Gastroesophageal sphincter (tissue), 4 donors: ENCODE results near the gene ZNF836. TPM values are rescaled to one million over a fixed set of nuclear protein-coding genes. Genes with fewer than 3 reads are reported as not detected.
"Not testable (repeated sequence)": the region's sequence is repeated elsewhere in the genome, so short reads cannot be mapped to it uniquely, and the experiment has no call there.

Experiments
- ATAC-seq: fragments of 150-250 bp; one replicate; pipeline ENCODE4 v1.9.1; 2016; ENCODE audit warnings: mild to moderate bottlenecking, moderate library complexity
- H3K27ac ChIP-seq, 4 donors: fragments of 200-600 bp; sonication (generic) in 3 of 4; 1 replicate in 3 of 4; 2 replicates in 1 of 4; pipeline ENCODE4 v1.5.1; 2016 to 2019
- H3K27me3 ChIP-seq: fragments of 200-600 bp; sonication (generic); one replicate; pipeline ENCODE4 v1.5.1; 2019
- H3K36me3 ChIP-seq, 2 donors: fragments of 200-600 bp; sonication (generic); one replicate each; pipeline ENCODE4 v1.5.1; 2019; ENCODE audit warnings: control low read depth in 1 of 2
- H3K4me1 ChIP-seq, 3 donors: fragments of 200-600 bp; sonication (generic); 1 replicate in 2 of 3; 2 replicates in 1 of 3; pipeline ENCODE4 v1.5.1; 2016 to 2019; ENCODE audit warnings: control low read depth in 2 of 3
- H3K4me3 ChIP-seq, 2 donors: fragments of 200-600 bp; sonication (generic); one replicate each; pipeline ENCODE4 v1.5.1; 2019; ENCODE audit warnings: mild to moderate bottlenecking in 1 of 2, moderate library complexity in 1 of 2
- H3K9me3 ChIP-seq, 3 donors: fragments of 200-600 bp; sonication (generic); one replicate each; pipeline ENCODE4 v1.5.1; 2017 to 2019; ENCODE audit warnings: control low read depth in 2 of 3
- CTCF ChIP-seq, 4 experiments: fragments of 200-600 bp in 2 of 4; fragments of 450-650 bp in 2 of 4; sonication (generic) in 1 of 4; IDR thresholded peaks; one replicate each; pipeline ENCODE4 v1.5.1; 2017 to 2019; ENCODE audit warnings: antibody characterized with exemption in 4 of 4, mild to moderate bottlenecking in 2 of 4, moderate library complexity in 2 of 4
- EP300 ChIP-seq: sonication (generic); formaldehyde crosslinking; IDR thresholded peaks from one replicate; pipeline ENCODE4 v1.6.1; 2017; ENCODE audit warnings: antibody characterized with exemption, mild to moderate bottlenecking
- POLR2A ChIP-seq, 2 donors: fragments of 450-650 bp; IDR thresholded peaks; one replicate each; pipeline ENCODE4 v1.6.1; 2017; ENCODE audit warnings: antibody characterized with exemption in 2 of 2, mild to moderate bottlenecking in 2 of 2, moderate library complexity in 1 of 2
- POLR2AphosphoS5 ChIP-seq: sonication (generic); formaldehyde crosslinking; IDR thresholded peaks from one replicate; pipeline ENCODE4 v1.6.1; 2017; ENCODE audit warnings: antibody characterized with exemption
- WGBS, 2 donors: methylation state at CpG; one replicate each; pipeline ENCODE4 v1.1.5; 2018; ENCODE audit warnings: low coverage in 1 of 2; 5-methylcytosine and 5-hydroxymethylcytosine counted together
- total RNA-seq, 4 donors: library from RNA; depleted of rRNA; stranded (reverse); fragments of >200 nt; gene quantifications; one replicate each; pipeline ENCODE4 v1.1.0, GENCODE V29; 2016

ZNF836 gene
- total RNA-seq, 4 donors from 2014 or later: 5.7 to 27.9 (median 12.6) TPM

- H3K27me3 ChIP-seq: no peaks in the 10 kb centered on the region
- H3K27ac ChIP-seq: no peak overlapping the region
- 86 to 89% methylated on average over 1 to 4 of the region's 5 CpGs for WGBS, 2 donors
- no peak for TF ChIP-seq EP300
- no peak for TF ChIP-seq POLR2AphosphoS5
- TF ChIP-seq POLR2A (IDR thresholded peaks at IDR 0.05): no peak
- TF ChIP-seq CTCF (IDR thresholded peaks at IDR 0.05): no peak
- peaks cover 0 to 7% (median 0%) of the 10 kb centered on the region in 3 donors for H3K4me1 ChIP-seq
- H3K36me3 ChIP-seq: peaks cover 0 to 100% of the 10 kb centered on the region in 2 donors
- ATAC-seq: no peak
- H3K9me3 ChIP-seq: no peaks in the 10 kb centered on the region
- H3K4me3 ChIP-seq: no peak overlapping the region
These were observed 42.8 kb upstream of the ZNF836 start for GRCh38 chr19:52214241-52214640.

- ATAC-seq: no peak
- no peaks in the 10 kb centered on the region for H3K27me3 ChIP-seq
- H3K4me3 ChIP-seq: no peak overlapping the region
- H3K9me3 ChIP-seq: no peaks in the 10 kb centered on the region
- WGBS, 2 donors: 97% methylated on average over 8 of the region's 25 CpGs; no CpG with 5 or more reads in 1 of the 2 donors
- peaks cover 0 to 100% of the 10 kb centered on the region in 2 donors for H3K36me3 ChIP-seq
- peaks cover 0 to 15% (median 0%) of the 10 kb centered on the region in 3 donors for H3K4me1 ChIP-seq
- no peak overlapping the region for H3K27ac ChIP-seq
- TF ChIP-seq POLR2AphosphoS5: no peak
- no peak for TF ChIP-seq EP300
- TF ChIP-seq POLR2A (IDR thresholded peaks at IDR 0.05): no peak
- no peak for TF ChIP-seq CTCF (IDR thresholded peaks at IDR 0.05)
These were observed 41.3 kb upstream of the ZNF836 start for GRCh38 chr19:52212572-52213255.

DNA sequence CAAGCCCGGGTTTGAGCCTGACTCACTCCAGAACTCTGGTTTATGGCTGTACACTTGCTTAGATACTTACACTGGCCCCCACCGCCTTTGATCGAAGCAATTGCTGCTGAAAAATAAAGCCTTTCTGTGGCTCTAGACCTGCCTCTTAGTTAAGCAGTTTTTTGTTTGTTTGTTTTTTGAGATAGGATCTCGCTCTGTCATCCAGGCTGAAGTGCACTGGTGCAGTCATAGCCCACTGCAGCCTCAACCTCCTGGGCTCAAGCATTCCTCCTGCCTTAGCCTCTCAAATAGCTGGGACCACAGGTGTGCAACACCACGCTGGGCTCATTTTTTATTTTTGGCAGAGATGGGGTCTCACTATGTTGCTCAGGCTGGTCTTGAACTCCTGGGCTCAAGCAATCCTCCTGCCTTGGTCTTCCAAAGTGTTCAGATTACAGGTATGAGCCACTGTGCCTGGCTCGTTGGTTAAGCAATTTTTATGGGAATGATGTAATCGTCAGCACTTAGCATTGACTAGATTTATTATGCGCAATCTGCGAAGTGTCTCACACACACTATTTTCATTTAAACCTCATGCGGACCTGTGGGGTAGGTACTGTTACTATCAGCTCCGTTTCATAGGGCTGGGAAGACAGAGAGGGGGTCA lies 40.6 kb upstream of the ZNF836 start:
- ATAC-seq: no peak
- no peak overlapping the region for H3K27ac ChIP-seq
- no peak overlapping the region for H3K4me3 ChIP-seq
- peaks cover 0 to 100% of the 10 kb centered on the region in 2 donors for H3K36me3 ChIP-seq
- no peaks in the 10 kb centered on the region for H3K9me3 ChIP-seq
- no peaks in the 10 kb centered on the region for H3K27me3 ChIP-seq
- TF ChIP-seq POLR2AphosphoS5: no peak
- TF ChIP-seq EP300: no peak
- no peak for TF ChIP-seq CTCF (IDR thresholded peaks at IDR 0.05)
- no peak for TF ChIP-seq POLR2A (IDR thresholded peaks at IDR 0.05)
- H3K4me1 ChIP-seq: peaks cover 0 to 22% (median 0%) of the 10 kb centered on the region in 3 donors
- 85 to 93% methylated on average over 8 to 11 of the region's 11 CpGs for WGBS, 2 donors

DNA sequence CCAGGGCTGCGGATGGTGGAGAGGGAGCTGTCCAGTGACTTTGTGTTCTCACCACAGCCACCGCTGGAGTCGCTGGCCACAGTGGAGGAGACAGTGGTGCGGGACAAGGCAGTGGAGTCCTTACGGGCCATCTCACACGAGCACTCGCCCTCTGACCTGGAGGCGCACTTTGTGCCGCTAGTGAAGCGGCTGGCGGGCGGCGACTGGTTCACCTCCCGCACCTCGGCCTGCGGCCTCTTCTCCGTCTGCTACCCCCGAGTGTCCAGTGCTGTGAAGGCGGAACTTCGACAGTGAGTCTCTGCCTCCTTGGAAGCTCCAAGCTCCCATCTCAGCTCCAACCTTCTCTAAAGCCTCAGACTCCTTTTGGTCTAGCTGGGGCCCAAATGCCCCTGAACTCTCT lies 39.8 kb upstream of the ZNF836 start:
- TF ChIP-seq POLR2AphosphoS5 (no peak), EP300 (no peak), POLR2A (IDR thresholded peaks at IDR 0.05) (no peak), CTCF (IDR thresholded peaks at IDR 0.05) (no peak)
- no peak overlapping the region for H3K27ac ChIP-seq
- H3K4me3 ChIP-seq: no peak overlapping the region
- H3K9me3 ChIP-seq: no peaks in the 10 kb centered on the region
- peaks cover 0 to 29% (median 0%) of the 10 kb centered on the region in 3 donors for H3K4me1 ChIP-seq
- peaks cover 0 to 100% of the 10 kb centered on the region in 2 donors for H3K36me3 ChIP-seq
- H3K27me3 ChIP-seq: no peaks in the 10 kb centered on the region
- ATAC-seq: no peak
- WGBS, 2 donors: 80 to 94% methylated on average over 1 to 9 of the region's 20 CpGs

DNA sequence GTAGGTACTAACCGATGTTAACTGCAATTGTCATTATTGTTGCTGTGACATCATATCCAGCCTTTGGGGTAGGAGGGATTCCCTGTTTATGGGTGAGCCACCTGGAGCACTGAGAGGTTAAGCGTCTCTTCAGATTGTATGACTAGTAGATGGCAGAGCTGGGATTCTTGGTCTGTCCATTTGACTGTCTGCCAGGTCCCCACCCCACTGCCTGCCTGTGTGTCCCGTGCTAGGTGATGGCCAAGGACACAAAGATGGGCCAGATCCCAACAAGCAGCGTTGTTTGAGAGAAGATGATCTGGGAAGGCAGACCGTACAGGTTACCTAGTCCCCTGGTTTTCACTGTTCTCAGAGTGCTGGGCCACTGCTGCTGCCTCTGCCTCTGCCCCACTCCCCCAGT lies 35.1 kb upstream of the ZNF836 start:
- ATAC-seq: no peak
- Histone ChIP-seq H3K36me3 (peaks cover 0 to 100% of the 10 kb centered on the region in 2 donors), H3K4me3 (no peak overlapping the region), H3K27ac (no peak overlapping the region), H3K9me3 (no peaks in the 10 kb centered on the region), H3K27me3 (no peaks in the 10 kb centered on the region), H3K4me1 (peaks cover 0 to 68% (median 0%) of the 10 kb centered on the region in 3 donors)
- WGBS, 2 donors: 29 to 68% methylated on average over 1 to 3 of the region's 5 CpGs
- TF ChIP-seq POLR2A (IDR thresholded peaks at IDR 0.05) (no peak), CTCF (IDR thresholded peaks at IDR 0.05) (no peak), EP300 (no peak), POLR2AphosphoS5 (no peak)

GRCh38 chr19:52200755-52201391 lies 29.5 kb upstream of the ZNF836 start:
- H3K4me1 ChIP-seq: peaks cover 5 to 92% (median 23%) of the 10 kb centered on the region in 3 donors
- H3K4me3 ChIP-seq: not testable (repeated sequence)
- 62 to 70% methylated on average over 13 to 16 of the region's 17 CpGs for WGBS, 2 donors

More at GRCh38 chr19:52200755-52201391, 29.5 kb upstream of the ZNF836 start:
- Histone ChIP-seq H3K27ac (peak overlapping the region in 3 of 4 donors; percentile 58 to 74 (median 61)), H3K36me3 (peaks cover 0 to 79% of the 10 kb centered on the region in 2 donors)
- H3K9me3 ChIP-seq, ATAC-seq, H3K27me3 ChIP-seq: not testable (repeated sequence)
